HG03457 (cell line): Measurements from ENCODE around the gene MIA2.
"Not testable (repeated sequence)": the region's sequence is repeated elsewhere in the genome, so short reads cannot be mapped to it uniquely, and the experiment has no call there.

Experiments
- ATAC-seq: cut with Tn5 transposase; IDR thresholded peaks from one replicate; pipeline ENCODE4 v1.9.1; 2021; ENCODE audit warnings: moderate number of reproducible peaks; ENCODE audit not compliant: unreplicated experiment

MIA2 gene

DNA sequence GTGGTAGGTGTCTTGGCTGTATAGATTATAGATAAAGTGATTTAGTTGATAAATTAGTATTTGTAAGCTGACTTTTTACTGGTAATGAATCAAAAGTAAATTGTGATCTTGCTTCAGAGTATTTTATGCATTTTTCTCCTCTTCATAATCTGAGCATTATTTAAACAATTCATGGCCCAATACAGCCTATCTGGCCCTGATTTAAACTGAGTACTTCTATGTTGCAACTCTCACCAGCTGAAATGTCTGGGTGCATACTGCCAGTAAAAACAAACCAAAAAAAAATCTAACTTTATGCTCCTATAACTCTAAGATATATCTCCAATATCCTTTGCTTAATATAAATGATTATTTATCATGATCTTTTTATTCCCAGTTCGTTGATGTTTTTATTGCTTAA is 86.6 kb downstream of the MIA2 start:
- ATAC-seq: no peak

GRCh38 chr14:39322807-39323206 is 89.1 kb downstream of the MIA2 start:
- ATAC-seq: no peak

DNA sequence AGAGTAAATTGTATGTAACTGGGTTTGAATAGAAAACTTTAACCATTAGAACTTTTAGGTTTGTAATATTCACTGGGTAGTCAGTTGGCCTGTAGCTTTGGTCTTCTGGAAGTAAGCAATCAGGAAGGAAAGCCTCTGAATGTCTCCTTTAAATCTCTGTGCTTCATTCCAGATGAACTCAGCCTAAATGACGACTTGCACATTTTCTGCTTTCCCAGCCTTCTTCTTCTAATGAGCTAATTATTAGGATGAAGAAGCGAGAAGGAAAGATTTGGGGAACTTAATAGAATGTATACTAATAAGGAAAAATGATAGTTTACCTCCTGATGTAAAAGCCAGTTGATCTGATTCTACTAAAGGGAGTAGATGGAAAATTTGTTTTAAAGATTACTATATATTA is 90.4 kb downstream of the MIA2 start:
- no peak for ATAC-seq

GRCh38 chr14:39339003-39339402 is 105.3 kb downstream of the MIA2 start:
- ATAC-seq: no peak

GRCh38 chr14:39341126-39341525 is 107.4 kb downstream of the MIA2 start:
- ATAC-seq: not testable (repeated sequence)

DNA sequence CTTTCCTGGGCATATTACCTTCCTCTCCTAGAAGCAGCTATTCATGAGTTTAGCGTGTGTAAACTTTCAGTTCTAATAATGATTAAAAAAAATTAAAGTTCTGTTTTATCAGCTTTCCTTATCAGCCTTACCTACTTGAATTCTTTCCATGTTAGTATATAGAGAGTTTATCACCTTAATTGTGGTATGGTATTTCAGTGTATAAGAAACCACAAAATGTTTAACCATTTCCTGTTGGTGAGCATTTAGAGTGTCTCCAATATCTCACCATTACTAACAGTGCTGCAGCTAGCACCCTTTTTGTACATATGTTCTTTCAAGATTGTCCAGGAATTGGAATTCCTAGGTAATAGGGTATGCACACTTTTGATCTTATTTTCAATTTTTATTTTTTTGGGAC is 109.1 kb downstream of the MIA2 start:
- ATAC-seq: no peak

GRCh38 chr14:39343614-39344013 is 109.9 kb downstream of the MIA2 start:
- no peak for ATAC-seq

- no peak for ATAC-seq
Observed at GRCh38 chr14:39350866-39351265, 117.2 kb downstream of the MIA2 start.

DNA sequence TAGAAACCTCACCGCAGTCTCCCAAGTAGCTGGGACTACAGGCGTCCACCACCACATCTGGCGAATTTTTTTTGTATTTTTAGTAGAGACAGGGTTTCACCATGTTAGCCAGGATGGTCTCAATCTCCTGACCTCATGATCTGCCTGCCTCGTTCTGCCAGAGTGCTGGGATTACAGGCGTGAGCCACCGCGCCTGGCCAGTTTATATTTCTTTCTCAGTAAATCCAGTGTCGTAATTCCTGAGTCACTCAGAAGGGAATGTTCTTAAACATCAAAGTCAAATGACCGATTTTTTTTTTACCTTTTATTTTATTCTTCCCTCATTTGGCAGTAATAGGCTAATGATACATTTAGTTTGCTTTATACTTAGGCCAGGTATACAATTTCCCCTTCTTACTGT is 118.0 kb downstream of the MIA2 start:
- ATAC-seq: no peak

DNA sequence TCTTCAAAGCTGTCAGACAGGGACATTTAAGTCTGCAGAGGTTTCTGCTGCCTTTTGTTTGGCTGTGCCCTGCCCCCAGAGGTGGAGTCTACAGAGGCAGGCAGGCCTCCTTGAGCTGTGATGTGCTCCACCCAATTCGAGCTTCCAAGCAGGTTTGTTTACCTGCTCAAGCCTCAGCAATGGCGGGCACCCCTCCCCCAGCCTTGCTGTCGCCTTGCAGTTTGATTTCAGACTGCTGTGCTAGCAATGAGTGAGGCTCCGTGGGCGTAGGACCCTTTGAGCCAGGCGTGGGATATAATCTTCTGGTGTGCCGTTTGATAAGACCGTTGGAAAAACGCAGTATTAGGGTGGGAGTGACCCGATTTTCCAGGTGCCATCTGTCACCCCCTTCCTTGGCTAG is 125.4 kb downstream of the MIA2 start:
- ATAC-seq: not testable (repeated sequence)

DNA sequence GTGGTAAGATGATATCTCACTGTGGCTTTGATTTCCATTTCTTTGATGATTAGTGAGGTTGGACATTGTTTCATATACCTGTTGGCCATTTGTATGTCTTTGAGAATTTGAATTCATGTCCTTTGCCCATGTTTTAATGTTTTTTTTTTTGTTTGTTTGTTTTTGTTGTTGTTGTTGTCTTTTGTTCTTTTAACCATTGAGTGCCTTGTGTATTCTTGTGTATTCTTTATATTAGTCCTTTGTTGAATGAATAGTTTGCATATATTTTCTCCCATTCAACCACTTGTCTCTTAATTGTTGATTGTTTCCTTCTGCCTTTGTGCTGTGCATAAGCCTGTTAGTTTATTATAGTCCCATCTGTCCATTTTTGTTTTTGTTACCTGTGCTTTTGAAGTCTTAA is 126.6 kb downstream of the MIA2 start:
- no peak for ATAC-seq

GRCh38 chr14:39361556-39361955 is 127.8 kb downstream of the MIA2 start:
- not testable (repeated sequence) for ATAC-seq

DNA sequence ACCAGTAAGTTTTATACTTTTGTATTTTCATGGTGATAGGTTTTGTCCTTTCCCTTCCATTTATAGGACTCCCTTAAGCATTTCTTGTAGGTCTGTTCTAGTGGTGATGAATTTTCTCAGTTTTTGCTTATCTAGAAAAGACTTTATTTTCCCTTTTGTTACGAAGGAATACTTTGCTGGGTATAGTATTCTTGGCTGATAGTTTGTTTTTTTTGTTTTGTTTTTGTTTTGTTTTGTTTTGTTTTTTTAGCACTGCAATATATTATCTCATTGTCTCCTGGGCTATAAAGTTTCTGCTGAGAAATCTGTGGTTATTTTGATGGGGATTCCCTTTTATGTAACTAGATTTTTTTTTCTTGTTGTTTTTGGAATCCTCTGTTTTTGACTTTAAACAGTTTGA is 130.8 kb downstream of the MIA2 start:
- no peak for ATAC-seq

DNA sequence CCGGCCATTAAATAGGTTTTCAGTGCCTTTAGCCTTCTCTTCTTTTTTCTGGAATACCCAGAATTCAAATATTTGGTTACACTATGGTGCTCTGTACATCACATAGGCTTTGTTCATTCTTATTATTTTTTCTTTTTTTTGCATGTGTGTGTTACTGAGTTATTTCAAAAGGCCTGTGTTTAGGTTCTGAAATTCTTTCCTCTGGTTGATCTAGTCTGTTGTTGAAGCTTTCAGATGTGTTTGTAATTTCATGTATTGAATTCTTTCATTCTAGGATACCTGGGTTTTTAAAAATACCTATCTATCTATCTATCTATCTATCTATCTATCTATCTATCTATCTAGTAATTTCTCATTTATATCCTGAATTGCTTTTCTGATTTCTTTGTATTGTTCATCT is 131.6 kb downstream of the MIA2 start:
- ATAC-seq: no peak

DNA sequence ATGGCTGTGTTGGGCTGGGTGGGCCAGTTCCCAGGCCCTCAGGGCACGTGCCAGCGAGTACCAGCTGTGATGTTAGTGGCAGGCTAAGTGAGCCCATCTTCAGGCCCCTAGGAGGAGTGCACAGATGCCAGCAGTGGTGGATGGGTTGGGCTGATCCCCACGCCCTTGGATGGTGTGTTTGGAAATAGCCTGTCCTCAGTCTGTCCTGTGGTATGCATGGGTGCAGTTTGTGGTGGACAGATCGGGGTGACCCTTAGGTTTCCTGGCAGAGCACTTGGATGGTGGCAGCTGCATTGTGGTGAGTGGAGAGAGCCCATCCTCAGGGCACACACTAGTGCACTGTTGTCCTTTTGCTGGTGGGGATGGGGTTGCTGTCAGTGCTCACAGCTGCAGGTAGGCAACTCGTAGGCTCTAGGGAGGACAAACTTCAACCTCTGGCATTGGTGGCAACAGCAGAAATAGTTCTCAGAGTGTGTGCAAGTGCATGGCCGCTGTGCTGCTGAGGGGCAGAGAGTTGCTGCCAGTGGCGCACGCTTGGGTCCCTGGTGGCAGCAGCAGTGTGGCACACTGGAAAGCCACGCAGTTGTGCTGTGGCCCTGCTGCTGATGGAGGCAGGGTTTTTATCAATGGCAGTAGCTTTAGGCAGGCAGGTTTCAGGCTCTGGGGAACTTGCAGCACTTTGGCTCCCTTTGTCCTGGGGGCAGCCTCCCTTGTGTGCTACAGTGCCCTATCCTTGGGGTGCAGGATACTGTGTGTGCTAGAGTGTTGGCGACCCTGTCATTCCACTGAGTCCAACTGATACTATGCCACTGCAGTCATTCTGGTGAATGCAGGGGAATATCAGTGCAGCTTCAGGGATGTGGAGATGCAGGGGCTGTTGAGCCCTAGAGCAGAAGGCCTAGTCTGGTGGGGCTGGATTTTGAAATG is 133.0 kb downstream of the MIA2 start:
- no peak for ATAC-seq

DNA sequence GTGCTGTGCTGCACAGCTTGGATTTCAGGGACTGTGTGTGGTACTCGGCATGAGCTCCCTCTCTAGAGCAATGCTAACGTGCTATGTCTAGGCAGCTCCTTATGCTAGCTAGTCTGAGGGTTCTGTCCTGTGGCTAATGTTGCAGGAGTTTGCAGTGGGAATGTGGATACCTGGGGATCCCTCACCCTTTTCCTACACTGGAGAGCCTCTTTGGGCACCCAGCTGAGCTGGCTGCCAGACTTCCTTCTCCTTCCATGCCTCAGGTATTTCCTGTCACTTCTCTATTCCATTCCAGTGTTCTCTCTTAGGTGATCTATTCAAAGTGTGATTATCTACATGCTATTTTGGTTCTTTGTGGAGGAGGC is 133.7 kb downstream of the MIA2 start:
- ATAC-seq: no peak

GRCh38 chr14:39368261-39368959 is 134.7 kb downstream of the MIA2 start:
- no peak for ATAC-seq

- ATAC-seq: no peak
Observed at GRCh38 chr14:39369029-39369428, 135.3 kb downstream of the MIA2 start.

- ATAC-seq: no peak
Observed at GRCh38 chr14:39370415-39370814, 136.7 kb downstream of the MIA2 start.

GRCh38 chr14:39372656-39373055 is 138.9 kb downstream of the MIA2 start:
- ATAC-seq: no peak

- ATAC-seq: no peak
Observed at GRCh38 chr14:39374851-39375250, 141.1 kb downstream of the MIA2 start.

GRCh38 chr14:39376667-39377403 is 143.1 kb downstream of the MIA2 start:
- no peak for ATAC-seq
